ENCODE results near the gene KHSRP. TPM values are rescaled to one million over a fixed set of nuclear protein-coding genes. Genes with fewer than 3 reads are reported as not detected.

Gene KHSRP
- total and polyA plus RNA-seq, 2 of the 13 experiments (the other 11 are each of a cell fraction or from before 2014, with no cell fraction given) = 72.1 to 129 TPM

GRCh38 chr19:6387372-6387771, 37.2 kb downstream of the KHSRP start:
- Histone ChIP-seq H3K27me3 (ENCODE audit: control insufficient read depth in 1 of 2, insufficient read depth in 2 of 2, low read length in 2 of 2) (no peaks in the 10 kb centered on the region; a peak in 1 of 5 replicates), H3K4me2 (ENCODE audit: low read depth, low read length) (no peak overlapping the region), H3K36me3 (replicated peaks in 1 of 2; ENCODE audit: control insufficient read depth in 1 of 2, insufficient read depth in 2 of 2, low read length in 2 of 2) (peaks cover 20 to 55% of the 10 kb centered on the region in 2 experiments), H4K20me1 (ENCODE audit: insufficient read depth, low read length) (no peaks in the 10 kb centered on the region), H3K4me3 (replicated peaks in 1 of 3; ENCODE audit: insufficient read depth in 1 of 3, low read depth in 2 of 3, low read length in 3 of 3) (no peak overlapping the region), H2AFZ (ENCODE audit: low read length) (no peak overlapping the region), H3K9me3 (ENCODE audit: low read length) (no peaks in the 10 kb centered on the region), H3K9ac (ENCODE audit: insufficient read depth, low read depth, low read length) (no peak overlapping the region), H3K4me1 (ENCODE audit: insufficient read depth, low read length) (peaks cover 16% of the 10 kb centered on the region), H3K79me2 (ENCODE audit: insufficient read depth, low read length) (peaks cover 12% of the 10 kb centered on the region), H3K27ac (ENCODE audit: extremely low read length, insufficient read depth, low read length) (no peak overlapping the region)
- intact Hi-C loops (cut with micrococcal nuclease; ENCODE audit: unreplicated experiment) = no loop called here
- WGBS (ENCODE audit: low lambda C conversion rate) = 97% methylated on average over 17 of the region's 19 CpGs
- no TSS peak for BruUV-seq (replicated peaks)
- in situ Hi-C loops (cut with HindIII; ENCODE audit: extremely low pct_ligation_motif_present, low pct_unique_long_range_greater_than_20kb) = no loop called here
- FAIRE-seq = no peak
- DNase-seq (ENCODE audit: low spot score) = no peak
- ChIA-PET CTCF (ENCODE audit: low intra/inter-chr PET ratio, low total read pairs) (no interaction called here), POLR2A (interaction anchor here (1.0 kb wide), 1 partner anchor 15 kb away, joined by 3 read pairs; the partner anchor contains the start of gene ALKBH7)
- ATAC-seq = no peak
- no peak for TF ChIP-seq SETDB1 (CRISPR knock-in tag; IDR thresholded peaks at IDR 0.05; ENCODE audit: borderline replicate concordance)
- no peak for TF ChIP-seq ZNF782 (CRISPR knock-in tag; IDR thresholded peaks at IDR 0.05; ENCODE audit: borderline replicate concordance)
- TF ChIP-seq ZNF589 (CRISPR knock-in tag; conservative IDR thresholded peaks at IDR 0.05) = no peak
- TF ChIP-seq MIXL1 (CRISPR knock-in tag; IDR thresholded peaks at IDR 0.05) = no peak
- no peak for TF ChIP-seq ZFY (CRISPR knock-in tag; IDR thresholded peaks at IDR 0.05)
- TF ChIP-seq ZFX (CRISPR knock-in tag; IDR thresholded peaks at IDR 0.05; ENCODE audit: low read depth) = no peak
- TF ChIP-seq ZNF800 (CRISPR knock-in tag; IDR thresholded peaks at IDR 0.05) = no peak
- TF ChIP-seq STAT6 (CRISPR knock-in tag; IDR thresholded peaks at IDR 0.05; ENCODE audit: borderline replicate concordance) = no peak
- TF ChIP-seq MED13 (CRISPR knock-in tag; IDR thresholded peaks at IDR 0.05) = no peak
- TF ChIP-seq ZNF646 (CRISPR knock-in tag; IDR thresholded peaks at IDR 0.05) = no peak
- no peak for TF ChIP-seq BORCS8-MEF2B (CRISPR knock-in tag; IDR thresholded peaks at IDR 0.05)
- no peak for TF ChIP-seq CENPBD1 (CRISPR knock-in tag; IDR thresholded peaks at IDR 0.05; ENCODE audit: borderline replicate concordance, low read depth)
